H9 (cell line): ENCODE results near the gene SFMBT1. TPM values are rescaled to one million over a fixed set of nuclear protein-coding genes. Genes with fewer than 3 reads are reported as not detected.

Experiments used
- DNase-seq: peaks from one replicate; pipeline ENCODE4 v3.0.0-alpha.2; 2017
- H2AFZ ChIP-seq: one replicate; pipeline ENCODE4 v1.6.1; 2013; ENCODE audit warnings: mild to moderate bottlenecking, low read length, control low read depth, moderate library complexity
- H2AK5ac ChIP-seq: 2 replicates; pipeline ENCODE4 v1.6.1; 2013; ENCODE audit warnings: low read length, control low read depth, mixed read lengths; ENCODE audit not compliant: insufficient read length
- H2BK120ac ChIP-seq: one replicate; pipeline ENCODE4 v1.6.1; 2013; ENCODE audit warnings: low read depth, mild to moderate bottlenecking, low read length, control low read depth, inconsistent platforms; ENCODE audit not compliant: poor library complexity, severe bottlenecking
- H2BK12ac ChIP-seq: 2 replicates; pipeline ENCODE4 v1.6.1; 2013; ENCODE audit warnings: low read length, control low read depth, mixed read lengths, low read depth; ENCODE audit not compliant: insufficient read length
- H2BK15ac ChIP-seq: 2 replicates; pipeline ENCODE4 v1.6.1; 2013; ENCODE audit warnings: low read depth, low read length, control low read depth
- H2BK20ac ChIP-seq: one replicate; pipeline ENCODE4 v1.6.1; 2013; ENCODE audit warnings: low read depth, mild to moderate bottlenecking, low read length, control low read depth, inconsistent platforms; ENCODE audit not compliant: poor library complexity, severe bottlenecking
- H2BK5ac ChIP-seq: 2 replicates; pipeline ENCODE4 v1.6.1; 2013; ENCODE audit warnings: low read length, control low read depth, mixed read lengths; ENCODE audit not compliant: insufficient read length
- H3K14ac ChIP-seq: 2 replicates; pipeline ENCODE4 v1.6.1; 2013; ENCODE audit warnings: low read length, control low read depth; ENCODE audit not compliant: insufficient read depth
- H3K18ac ChIP-seq: 2 replicates; pipeline ENCODE4 v1.6.1; 2013; ENCODE audit warnings: low read depth, mild to moderate bottlenecking, mixed read lengths, low read length, control low read depth; ENCODE audit not compliant: insufficient read length
- H3K23ac ChIP-seq: 2 replicates; pipeline ENCODE4 v1.6.1; 2013; ENCODE audit warnings: low read length, control low read depth, mixed read lengths, low read depth; ENCODE audit not compliant: insufficient read length
- H3K23me2 ChIP-seq: 2 replicates; pipeline ENCODE4 v1.6.1; 2013; ENCODE audit warnings: low read depth, mild to moderate bottlenecking, mixed read lengths, low read length, control low read depth; ENCODE audit not compliant: insufficient read length, poor library complexity, severe bottlenecking
- H3K27ac ChIP-seq: 2 replicates; pipeline ENCODE4 v1.5.1; 2013; ENCODE audit warnings: low read length, control low read depth, mixed read lengths, low read depth; ENCODE audit not compliant: insufficient read length
- H3K27me3 ChIP-seq: 2 replicates; pipeline ENCODE4 v1.6.1; 2013; ENCODE audit warnings: low read length, control low read depth, inconsistent platforms; ENCODE audit not compliant: insufficient read depth
- H3K4ac ChIP-seq: 2 replicates; pipeline ENCODE4 v1.6.1; 2013; ENCODE audit warnings: low read depth, mild to moderate bottlenecking, control low read depth, inconsistent platforms, low read length, moderate library complexity
- H3K4me1 ChIP-seq: 2 replicates; pipeline ENCODE4 v1.6.1; 2013; ENCODE audit warnings: low read length, control low read depth, inconsistent platforms; ENCODE audit not compliant: insufficient read depth
- H3K4me2 ChIP-seq: 2 replicates; pipeline ENCODE4 v1.6.1; 2013; ENCODE audit warnings: low read length, control low read depth, mixed read lengths; ENCODE audit not compliant: insufficient read length, insufficient read depth
- H3K56ac ChIP-seq: 2 replicates; pipeline ENCODE4 v1.6.1; 2013; ENCODE audit warnings: low read depth, mild to moderate bottlenecking, mixed read lengths, low read length, control low read depth; ENCODE audit not compliant: insufficient read length
- H3K79me1 ChIP-seq: 2 replicates; pipeline ENCODE4 v1.6.1; 2013; ENCODE audit warnings: low read depth, mild to moderate bottlenecking, moderate library complexity, low read length, control low read depth, inconsistent platforms; ENCODE audit not compliant: insufficient read depth, poor library complexity, severe bottlenecking
- H3K79me2 ChIP-seq: 2 replicates; pipeline ENCODE4 v1.6.1; 2013; ENCODE audit warnings: low read length, control low read depth, inconsistent platforms; ENCODE audit not compliant: insufficient read depth
- H3K9ac ChIP-seq: 2 replicates; pipeline ENCODE4 v1.6.1; 2013; ENCODE audit warnings: low read length, control low read depth, mixed read lengths; ENCODE audit not compliant: insufficient read length; ENCODE audit errors: extremely low read depth
- H3K9me3 ChIP-seq: one replicate; pipeline ENCODE4 v1.6.1; 2013; ENCODE audit warnings: low read depth, low read length, inconsistent platforms; ENCODE audit not compliant: control insufficient read depth
- H3T11ph ChIP-seq: one replicate; pipeline ENCODE4 v1.6.1; 2013; ENCODE audit warnings: mild to moderate bottlenecking, low read length, control low read depth, inconsistent platforms
- H4K20me1 ChIP-seq: one replicate; pipeline ENCODE4 v1.6.1; 2013; ENCODE audit not compliant: control insufficient read depth, insufficient read length, insufficient read depth
- H4K5ac ChIP-seq: 2 replicates; pipeline ENCODE4 v1.6.1; 2013; ENCODE audit warnings: low read depth, mild to moderate bottlenecking, mixed read lengths, low read length, control low read depth; ENCODE audit not compliant: insufficient read length
- H4K8ac ChIP-seq: replicated peaks from 2 replicates; pipeline ENCODE4 v1.6.1; 2013; ENCODE audit warnings: low read length, control low read depth, mixed read lengths, low read depth; ENCODE audit not compliant: insufficient read length
- H4K91ac ChIP-seq: 2 replicates; pipeline ENCODE4 v1.6.1; 2013; ENCODE audit warnings: low read depth, mild to moderate bottlenecking, moderate library complexity, mixed read lengths, low read length, control low read depth; ENCODE audit not compliant: insufficient read length
- H3K27ac Mint-ChIP-seq, 3 experiments: 2 replicates in 2 of 3; 3 replicates in 1 of 3; pipeline ENCODE4 v1.8.0; 2020 to 2021; ENCODE audit warnings: mixed read lengths in 3 of 3, mild to moderate bottlenecking in 1 of 3, moderate library complexity in 1 of 3
- H3K27me3 Mint-ChIP-seq: 2 replicates; pipeline ENCODE4 v1.8.0; 2021; ENCODE audit warnings: low read depth, mild to moderate bottlenecking, moderate library complexity, mixed read lengths
- H3K36me3 Mint-ChIP-seq, 3 experiments: 2 replicates in 2 of 3; 3 replicates in 1 of 3; pipeline ENCODE4 v1.8.0; 2020 to 2021; ENCODE audit warnings: low read depth in 3 of 3, mixed read lengths in 3 of 3; ENCODE audit not compliant: insufficient read depth in 1 of 3
- H3K4me1 Mint-ChIP-seq, 2 experiments: 2 replicates each; pipeline ENCODE4 v1.8.0; 2020; ENCODE audit warnings: mixed read lengths in 2 of 2
- H3K4me3 Mint-ChIP-seq, 2 experiments: 2 replicates in 1 of 2; 3 replicates in 1 of 2; pipeline ENCODE4 v1.8.0; 2020 to 2021; ENCODE audit warnings: mild to moderate bottlenecking in 2 of 2, mixed read lengths in 2 of 2, moderate library complexity in 1 of 2
- H3K9me3 Mint-ChIP-seq, 2 experiments: 2 replicates in 1 of 2; 3 replicates in 1 of 2; pipeline ENCODE4 v1.8.0; 2020; ENCODE audit warnings: mild to moderate bottlenecking in 2 of 2, mixed read lengths in 2 of 2, moderate library complexity in 1 of 2
- CTCF ChIP-seq: fragments of 200-600 bp; sonication (generic); conservative IDR thresholded peaks from 3 replicates; pipeline ENCODE4 v1.8.0; 2021; ENCODE audit warnings: antibody characterized with exemption, mild to moderate bottlenecking
- WGBS: extraction: QIAGEN DNeasy Blood & Tissue Kit; methylation state at CpG from one replicate; pipeline ENCODE4 v1.1.7; 2013; ENCODE audit warnings: missing lambda C conversion rate, low lambda C conversion rate, mixed read lengths; ENCODE audit not compliant: insufficient read length; ENCODE audit errors: extremely low coverage; 5-methylcytosine and 5-hydroxymethylcytosine counted together
- total RNA-seq: library from RNA; stranded (reverse); gene quantifications from 2 replicates; pipeline ENCODE4 v1.2.1, GENCODE V29; 2021

The SFMBT1 gene
- total RNA-seq, 1 experiment from 2014 or later, result 15.3 TPM

- Histone ChIP-seq H3K14ac (no peak overlapping the region), H3T11ph (no peak overlapping the region), H3K27me3 (no peaks in the 10 kb centered on the region), H3K79me2 (no peaks in the 10 kb centered on the region), H4K5ac (no peak overlapping the region), H3K4me2 (no peak overlapping the region), H3K4ac (no peak overlapping the region), H4K91ac (no peak overlapping the region), H2AFZ (no peak overlapping the region), H2BK15ac (no peak overlapping the region), H2BK5ac (no peak overlapping the region), H3K18ac (no peak overlapping the region), H3K56ac (no peak overlapping the region), H2BK20ac (no peak overlapping the region), H4K8ac (no peak overlapping the region), H3K27ac (no peak overlapping the region), H3K23me2 (no peaks in the 10 kb centered on the region), H3K79me1 (no peaks in the 10 kb centered on the region), H2BK12ac (no peak overlapping the region), H4K20me1 (no peaks in the 10 kb centered on the region), H3K23ac (no peak overlapping the region), H3K9me3 (no peaks in the 10 kb centered on the region), H3K9ac (no peak overlapping the region), H3K4me1 (no peaks in the 10 kb centered on the region), H2BK120ac (no peak overlapping the region), H2AK5ac (no peak overlapping the region)
- WGBS, result no CpG with 5 or more reads among the region's 4 CpGs
- H3K27me3 Mint-ChIP-seq, result no peaks in the 10 kb centered on the region; the same call in 1 of the 2 replicates
- H3K36me3 Mint-ChIP-seq, result peaks cover 13 to 18% (median 13%) of the 10 kb centered on the region in 3 experiments; a peak in 5 of 7 replicates
- no peaks in the 10 kb centered on the region; a peak in 1 of 4 replicates for H3K4me1 Mint-ChIP-seq
- no peaks in the 10 kb centered on the region for H3K9me3 Mint-ChIP-seq
- no peak for TF ChIP-seq CTCF
- no peak for DNase-seq
- no peak overlapping the region for H3K4me3 Mint-ChIP-seq
- no peak overlapping the region for H3K27ac Mint-ChIP-seq
These were observed 163.5 kb downstream of the SFMBT1 start for GRCh38 chr3:52882377-52882776.
